Measurements from ENCODE around the gene SLC39A11.

The SLC39A11 gene

DNA sequence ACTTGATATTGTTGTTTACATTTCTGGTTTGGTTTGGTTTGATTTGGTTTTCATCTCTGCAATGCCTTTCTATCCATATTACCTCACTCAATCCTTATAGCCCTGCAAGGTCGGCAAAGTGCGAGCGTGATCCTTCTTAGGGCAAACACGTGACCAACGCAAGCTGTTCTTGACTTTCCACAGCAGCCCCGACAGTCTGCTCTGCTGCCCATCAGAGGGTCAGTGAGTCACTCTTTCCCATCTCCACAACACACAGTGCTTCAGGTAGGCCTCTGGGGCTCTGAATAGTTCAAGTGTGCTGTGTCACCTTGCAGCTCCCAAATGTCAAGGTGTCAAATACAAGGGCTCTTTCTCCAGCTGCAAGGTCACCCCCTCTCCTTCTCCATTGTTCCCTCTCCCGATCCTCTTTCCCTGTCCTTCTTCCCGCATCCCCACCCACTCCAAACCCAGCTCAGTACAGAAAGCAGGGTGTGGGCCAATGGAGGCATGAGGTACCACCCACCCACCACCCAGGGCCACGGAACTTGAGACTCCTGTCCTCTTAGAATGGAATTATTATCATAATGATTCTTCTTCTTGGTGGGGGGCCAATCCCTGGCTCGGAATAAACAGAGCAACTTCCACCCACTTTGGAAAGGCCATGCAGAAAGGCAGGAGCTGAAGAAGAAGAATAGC is 139.7 kb downstream of the SLC39A11 start:
- Histone ChIP-seq H3K27ac (ENCODE audit: low read depth, low read length) (no peak overlapping the region), H3K9ac (ENCODE audit: low read length) (no peak overlapping the region), H3K27me3 (ENCODE audit: control insufficient read depth, insufficient read depth, low read length) (no peaks in the 10 kb centered on the region), H3K36me3 (ENCODE audit: control insufficient read depth, insufficient read depth, low read length) (no peaks in the 10 kb centered on the region), H3K4me1 (ENCODE audit: control insufficient read depth, insufficient read depth, low read length) (no peaks in the 10 kb centered on the region), H3K4me3 (ENCODE audit: low read length) (no peak overlapping the region)

DNA sequence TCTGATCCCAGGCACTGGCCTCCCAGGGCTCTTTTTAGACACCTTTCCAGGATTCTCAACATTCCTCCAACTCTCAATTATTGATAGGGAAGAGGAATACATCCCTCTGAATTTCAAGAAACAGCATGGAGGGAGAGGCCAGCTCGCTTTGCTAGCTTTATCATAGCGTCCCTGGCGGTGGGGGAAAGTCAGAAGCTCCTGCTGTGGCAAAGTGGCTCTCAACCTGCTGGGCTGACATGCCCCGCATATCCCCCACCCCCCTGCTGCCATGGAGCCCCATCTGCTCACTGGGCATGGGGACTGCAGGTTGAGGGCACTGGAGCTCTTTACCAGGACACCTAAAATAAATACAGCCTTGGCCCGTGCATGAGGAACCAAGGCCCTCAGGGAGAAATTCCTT is 140.3 kb downstream of the SLC39A11 start:
- Histone ChIP-seq H3K36me3 (ENCODE audit: control insufficient read depth, insufficient read depth, low read length) (no peaks in the 10 kb centered on the region), H3K27ac (ENCODE audit: low read depth, low read length) (no peak overlapping the region), H3K4me1 (ENCODE audit: control insufficient read depth, insufficient read depth, low read length) (no peaks in the 10 kb centered on the region), H3K27me3 (ENCODE audit: control insufficient read depth, insufficient read depth, low read length) (no peaks in the 10 kb centered on the region), H3K4me3 (ENCODE audit: low read length) (no peak overlapping the region), H3K9ac (ENCODE audit: low read length) (no peak overlapping the region)

GRCh38 chr17:72950242-72950931 is 142.1 kb downstream of the SLC39A11 start:
- Histone ChIP-seq H3K27me3 (ENCODE audit: control insufficient read depth, insufficient read depth, low read length) (no peaks in the 10 kb centered on the region), H3K36me3 (ENCODE audit: control insufficient read depth, insufficient read depth, low read length) (no peaks in the 10 kb centered on the region), H3K9ac (ENCODE audit: low read length) (no peak overlapping the region), H3K27ac (ENCODE audit: low read depth, low read length) (no peak overlapping the region), H3K4me3 (ENCODE audit: low read length) (no peak overlapping the region), H3K4me1 (ENCODE audit: control insufficient read depth, insufficient read depth, low read length) (no peaks in the 10 kb centered on the region)

GRCh38 chr17:72948115-72948514 is 144.4 kb downstream of the SLC39A11 start:
- Histone ChIP-seq H3K27me3 (ENCODE audit: control insufficient read depth, insufficient read depth, low read length) (no peaks in the 10 kb centered on the region), H3K4me1 (ENCODE audit: control insufficient read depth, insufficient read depth, low read length) (no peaks in the 10 kb centered on the region), H3K9ac (ENCODE audit: low read length) (no peak overlapping the region), H3K36me3 (ENCODE audit: control insufficient read depth, insufficient read depth, low read length) (no peaks in the 10 kb centered on the region), H3K27ac (ENCODE audit: low read depth, low read length) (no peak overlapping the region), H3K4me3 (ENCODE audit: low read length) (no peak overlapping the region)

DNA sequence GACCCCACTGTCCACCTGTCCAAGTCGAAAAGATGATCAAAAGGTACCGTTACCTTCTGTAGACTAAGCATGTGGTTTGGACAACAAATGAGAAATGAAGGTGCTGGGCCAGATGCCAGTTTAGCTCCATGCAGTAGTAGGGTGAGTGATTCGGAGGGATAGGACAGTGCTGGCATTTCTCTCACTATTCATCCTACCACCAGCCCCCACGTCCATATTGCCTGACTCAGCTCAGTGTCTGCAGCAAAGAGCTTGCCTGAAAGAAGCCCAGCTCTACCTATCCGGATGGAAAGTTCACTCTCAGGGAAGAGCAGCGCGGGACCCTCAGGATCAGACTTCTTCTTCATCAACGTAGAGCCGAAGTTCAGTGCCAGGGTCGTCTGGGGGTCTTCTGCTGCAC is 145.0 kb downstream of the SLC39A11 start:
- H3K9ac ChIP-seq (ENCODE audit: low read length): no peak overlapping the region
- no peak overlapping the region for H3K4me3 ChIP-seq (ENCODE audit: low read length)
- H3K36me3 ChIP-seq (ENCODE audit: control insufficient read depth, insufficient read depth, low read length): no peaks in the 10 kb centered on the region
- no peaks in the 10 kb centered on the region for H3K4me1 ChIP-seq (ENCODE audit: control insufficient read depth, insufficient read depth, low read length)
- H3K27ac ChIP-seq (ENCODE audit: low read depth, low read length): no peak overlapping the region
- H3K27me3 ChIP-seq (ENCODE audit: control insufficient read depth, insufficient read depth, low read length): no peaks in the 10 kb centered on the region

- H3K4me1 ChIP-seq (ENCODE audit: control insufficient read depth, insufficient read depth, low read length): no peaks in the 10 kb centered on the region
- H3K36me3 ChIP-seq (ENCODE audit: control insufficient read depth, insufficient read depth, low read length): no peaks in the 10 kb centered on the region
- H3K9ac ChIP-seq (ENCODE audit: low read length): no peak overlapping the region
- H3K4me3 ChIP-seq (ENCODE audit: low read length): no peak overlapping the region
- no peaks in the 10 kb centered on the region for H3K27me3 ChIP-seq (ENCODE audit: control insufficient read depth, insufficient read depth, low read length)
- no peak overlapping the region for H3K27ac ChIP-seq (ENCODE audit: low read depth, low read length)
Observed at GRCh38 chr17:72946696-72947095, 145.8 kb downstream of the SLC39A11 start.

- H3K27ac ChIP-seq (ENCODE audit: low read depth, low read length): no peak overlapping the region
- H3K4me3 ChIP-seq (ENCODE audit: low read length): no peak overlapping the region
- H3K36me3 ChIP-seq (ENCODE audit: control insufficient read depth, insufficient read depth, low read length): no peaks in the 10 kb centered on the region
- no peaks in the 10 kb centered on the region for H3K27me3 ChIP-seq (ENCODE audit: control insufficient read depth, insufficient read depth, low read length)
- no peak overlapping the region for H3K9ac ChIP-seq (ENCODE audit: low read length)
- H3K4me1 ChIP-seq (ENCODE audit: control insufficient read depth, insufficient read depth, low read length): no peaks in the 10 kb centered on the region
Observed at GRCh38 chr17:72946156-72946555, 146.3 kb downstream of the SLC39A11 start.

DNA sequence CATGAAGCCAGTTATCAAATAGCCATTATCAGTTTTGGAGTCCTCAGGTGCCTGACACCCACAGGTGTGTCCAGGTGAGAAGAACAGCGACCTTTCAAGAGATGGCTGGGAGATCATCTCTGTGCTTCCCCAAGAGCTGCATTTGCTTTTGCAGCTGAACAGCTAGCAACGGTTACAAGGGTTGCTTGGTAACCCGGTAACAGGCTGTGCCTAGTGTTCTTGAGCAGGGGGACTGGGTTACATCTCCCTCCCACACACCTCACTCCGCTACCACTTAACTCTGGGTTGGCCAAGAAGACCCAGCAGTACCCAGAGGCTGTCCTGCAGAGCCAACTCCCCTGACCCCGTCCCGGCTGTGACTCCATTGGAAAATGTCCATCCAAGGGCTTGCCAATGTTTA is 147.0 kb downstream of the SLC39A11 start:
- Histone ChIP-seq H3K27ac (ENCODE audit: low read depth, low read length) (no peak overlapping the region), H3K4me3 (ENCODE audit: low read length) (no peak overlapping the region), H3K36me3 (ENCODE audit: control insufficient read depth, insufficient read depth, low read length) (no peaks in the 10 kb centered on the region), H3K9ac (ENCODE audit: low read length) (no peak overlapping the region), H3K27me3 (ENCODE audit: control insufficient read depth, insufficient read depth, low read length) (no peaks in the 10 kb centered on the region), H3K4me1 (ENCODE audit: control insufficient read depth, insufficient read depth, low read length) (no peaks in the 10 kb centered on the region)

GRCh38 chr17:72943826-72944689 is 148.4 kb downstream of the SLC39A11 start:
- no peak overlapping the region for H3K9ac ChIP-seq (ENCODE audit: low read length)
- H3K4me1 ChIP-seq (ENCODE audit: control insufficient read depth, insufficient read depth, low read length): no peaks in the 10 kb centered on the region
- H3K27ac ChIP-seq (ENCODE audit: low read depth, low read length): no peak overlapping the region
- no peak overlapping the region for H3K4me3 ChIP-seq (ENCODE audit: low read length)
- H3K27me3 ChIP-seq (ENCODE audit: control insufficient read depth, insufficient read depth, low read length): no peaks in the 10 kb centered on the region
- no peaks in the 10 kb centered on the region for H3K36me3 ChIP-seq (ENCODE audit: control insufficient read depth, insufficient read depth, low read length)

GRCh38 chr17:72942579-72942978 is 149.9 kb downstream of the SLC39A11 start:
- Histone ChIP-seq H3K27ac (ENCODE audit: low read depth, low read length) (no peak overlapping the region), H3K4me3 (ENCODE audit: low read length) (no peak overlapping the region), H3K27me3 (ENCODE audit: control insufficient read depth, insufficient read depth, low read length) (no peaks in the 10 kb centered on the region), H3K4me1 (ENCODE audit: control insufficient read depth, insufficient read depth, low read length) (no peaks in the 10 kb centered on the region), H3K36me3 (ENCODE audit: control insufficient read depth, insufficient read depth, low read length) (no peaks in the 10 kb centered on the region), H3K9ac (ENCODE audit: low read length) (no peak overlapping the region)

- H3K4me3 ChIP-seq (ENCODE audit: low read length): no peak overlapping the region
- H3K27me3 ChIP-seq (ENCODE audit: control insufficient read depth, insufficient read depth, low read length): no peaks in the 10 kb centered on the region
- no peak overlapping the region for H3K9ac ChIP-seq (ENCODE audit: low read length)
- H3K4me1 ChIP-seq (ENCODE audit: control insufficient read depth, insufficient read depth, low read length): no peaks in the 10 kb centered on the region
- no peak overlapping the region for H3K27ac ChIP-seq (ENCODE audit: low read depth, low read length)
- H3K36me3 ChIP-seq (ENCODE audit: control insufficient read depth, insufficient read depth, low read length): no peaks in the 10 kb centered on the region
Observed at GRCh38 chr17:72940496-72940895, 152.0 kb downstream of the SLC39A11 start.

- Histone ChIP-seq H3K9ac (ENCODE audit: low read length) (no peak overlapping the region), H3K4me3 (ENCODE audit: low read length) (no peak overlapping the region), H3K27ac (ENCODE audit: low read depth, low read length) (no peak overlapping the region), H3K4me1 (ENCODE audit: control insufficient read depth, insufficient read depth, low read length) (no peaks in the 10 kb centered on the region), H3K27me3 (ENCODE audit: control insufficient read depth, insufficient read depth, low read length) (no peaks in the 10 kb centered on the region), H3K36me3 (ENCODE audit: control insufficient read depth, insufficient read depth, low read length) (no peaks in the 10 kb centered on the region)
Observed at GRCh38 chr17:72938482-72938881, 154.0 kb downstream of the SLC39A11 start.

Data from rectal smooth muscle tissue (tissue), 1 donor.